Activated CD8-positive, alpha-beta memory T cell treated with anti-CD3 and anti-CD28 coated beads, Interleukin-2, amount 10 ng/mL, durations not matched to agents 7 days and 5 days (primary cell): ENCODE data around the gene KCNJ5. TPM values are rescaled to one million over a fixed set of nuclear protein-coding genes. Genes with fewer than 3 reads are reported as not detected.

Experiments
- ATAC-seq: fragments of 150-1000 bp; cut with Tn5 transposase; one replicate; pipeline ENCODE4 v1.10.0; 2021; ENCODE audit warnings: moderate library complexity
- CTCF ChIA-PET: fragments of 350-600 bp; sonication (Branson Sonifier 250); formaldehyde crosslinking; loops from one replicate; lab custom pipeline; 2021; ENCODE audit warnings: antibody characterized with exemption; lab: Charles Lee
- DNase-seq: peaks from one replicate; pipeline ENCODE4 v3.0.0-alpha.2; 2020
- H3K27ac Mint-ChIP-seq: one replicate; pipeline ENCODE4 v1.8.0; 2021; ENCODE audit warnings: mild to moderate bottlenecking, mixed read lengths
- H3K27me3 Mint-ChIP-seq: one replicate; pipeline ENCODE4 v1.8.0; 2021; ENCODE audit warnings: mixed read lengths
- H3K36me3 Mint-ChIP-seq: one replicate; pipeline ENCODE4 v1.8.0; 2021; ENCODE audit warnings: mild to moderate bottlenecking, mixed read lengths
- H3K4me1 Mint-ChIP-seq: one replicate; pipeline ENCODE4 v1.8.0; 2021; ENCODE audit warnings: mixed read lengths
- H3K4me3 Mint-ChIP-seq: one replicate; pipeline ENCODE4 v1.8.0; 2021; ENCODE audit warnings: mild to moderate bottlenecking, moderate library complexity, mixed read lengths
- H3K9me3 Mint-ChIP-seq: one replicate; pipeline ENCODE4 v1.8.0; 2022; ENCODE audit warnings: low read depth, mixed read lengths
- total RNA-seq, 2 experiments: library from RNA; stranded (reverse); gene quantifications; one replicate each; pipeline ENCODE4 v1.2.3, GENCODE V29; 2021

The KCNJ5 gene
- total RNA-seq, 2 experiments from 2014 or later: not detected

DNA sequence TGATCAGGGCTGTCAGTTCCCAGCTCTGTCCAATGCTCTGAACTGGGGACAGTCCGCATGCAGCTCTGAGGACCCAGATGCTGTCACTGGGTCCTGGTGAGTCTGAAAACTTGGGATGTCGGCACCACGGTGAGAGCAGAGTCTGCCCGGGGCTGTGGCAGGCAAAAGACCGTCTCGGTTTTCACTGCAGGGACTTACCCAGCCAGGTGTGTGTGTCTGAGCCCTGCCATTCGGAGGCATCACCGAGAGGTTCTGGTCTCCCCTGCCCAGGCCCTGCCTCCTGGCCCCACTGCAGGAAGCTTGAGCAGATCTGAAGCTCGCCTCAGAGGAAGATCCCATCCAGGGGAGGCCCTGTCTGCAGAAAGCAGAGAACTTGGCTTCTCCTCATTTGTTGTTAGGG lies 46.3 kb downstream of the KCNJ5 start:
- Mint-ChIP-seq H3K4me1 (no peaks in the 10 kb centered on the region), H3K4me3 (no peak overlapping the region), H3K27ac (no peak overlapping the region), H3K27me3 (no peaks in the 10 kb centered on the region), H3K36me3 (no peaks in the 10 kb centered on the region), H3K9me3 (no peaks in the 10 kb centered on the region)
- ATAC-seq (no peak), DNase-seq (no peak)
- CTCF ChIA-PET: no interaction called here

DNA sequence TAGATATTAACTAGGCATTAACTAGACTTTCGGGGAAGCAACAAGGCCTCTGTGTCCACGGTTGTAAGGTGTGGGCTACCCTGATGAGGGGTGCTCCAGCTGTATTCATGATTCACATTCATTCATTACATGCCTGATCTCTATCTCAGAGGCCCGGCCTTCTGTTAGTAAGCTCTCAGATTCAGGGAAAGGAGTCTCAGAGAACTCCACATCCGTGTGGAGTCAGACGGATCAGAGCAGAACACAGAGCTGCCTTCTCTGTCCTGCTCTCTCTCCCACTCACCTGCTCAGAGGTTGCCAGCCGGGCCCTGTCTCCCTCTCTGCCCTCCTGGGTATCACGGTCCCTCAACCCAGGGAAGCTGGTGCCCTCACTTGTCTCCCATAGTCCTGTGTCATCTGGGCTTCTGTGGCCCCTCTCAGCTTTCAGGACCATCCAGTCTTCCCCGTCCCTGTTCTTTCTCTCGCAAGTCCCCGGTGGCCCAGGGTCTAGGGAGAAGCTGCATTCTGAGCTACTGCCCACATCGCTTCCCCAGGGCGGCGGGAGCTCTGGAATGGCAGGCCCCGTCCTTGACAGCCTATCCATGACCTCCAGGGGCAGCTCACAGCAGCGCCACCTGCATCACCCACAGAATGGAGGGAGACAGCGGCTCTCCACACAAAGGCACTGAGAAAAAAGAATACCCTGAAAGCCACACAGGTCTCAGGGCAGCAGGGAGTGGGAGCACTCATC lies 47.2 kb downstream of the KCNJ5 start:
- Mint-ChIP-seq H3K27ac (no peak overlapping the region), H3K4me3 (no peak overlapping the region), H3K27me3 (no peaks in the 10 kb centered on the region), H3K9me3 (no peaks in the 10 kb centered on the region), H3K4me1 (no peaks in the 10 kb centered on the region), H3K36me3 (no peaks in the 10 kb centered on the region)
- CTCF ChIA-PET: interaction anchor here (0.6 kb wide), 1 partner anchor 77 kb away, joined by 3 read pairs; no protein-coding TSS in a partner anchor
- DNase-seq (no peak), ATAC-seq (no peak)

DNA sequence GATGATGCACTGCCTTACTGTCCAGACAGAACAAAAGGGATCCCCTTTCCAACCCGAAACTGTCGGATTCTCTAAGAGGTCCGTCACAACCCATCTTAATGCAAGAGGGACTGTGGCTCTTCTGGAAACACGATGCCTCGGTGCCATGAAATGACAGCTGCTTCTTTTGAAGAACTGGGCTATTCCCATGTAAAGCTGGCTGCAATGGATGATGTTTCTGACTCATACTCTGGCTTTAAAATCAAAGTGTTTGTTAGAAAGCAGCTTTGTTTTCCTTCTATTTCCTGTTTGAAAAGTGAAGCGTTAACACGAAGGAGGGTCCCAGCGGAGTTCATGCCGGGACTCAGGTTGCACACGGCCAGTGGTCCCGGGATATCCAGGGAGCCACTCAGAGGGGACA lies 48.4 kb downstream of the KCNJ5 start:
- Mint-ChIP-seq H3K36me3 (no peaks in the 10 kb centered on the region), H3K9me3 (no peaks in the 10 kb centered on the region), H3K27ac (no peak overlapping the region), H3K4me1 (no peaks in the 10 kb centered on the region), H3K27me3 (peaks cover 8% of the 10 kb centered on the region), H3K4me3 (no peak overlapping the region)
- DNase-seq: no peak
- CTCF ChIA-PET: no interaction called here
- no peak for ATAC-seq

DNA sequence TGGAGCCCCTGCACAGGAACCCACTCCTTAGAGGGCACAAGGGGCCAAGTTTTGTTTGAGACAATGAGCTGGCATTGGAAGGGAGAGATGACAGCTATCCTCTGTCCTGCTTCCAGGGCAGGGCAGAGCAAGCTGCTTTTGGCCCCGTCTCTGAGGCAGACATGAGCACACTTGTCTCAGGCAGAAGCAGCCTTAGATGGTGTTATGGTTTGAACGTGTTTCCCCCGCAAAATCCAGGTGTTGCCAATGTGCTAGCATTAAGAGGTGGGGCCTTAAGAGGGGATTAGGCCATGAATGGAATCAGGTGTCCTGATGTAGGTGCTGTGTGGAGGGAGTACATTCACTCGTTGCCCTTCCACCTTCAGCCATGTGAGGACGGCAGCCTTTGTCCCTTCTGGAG lies 49.0 kb downstream of the KCNJ5 start:
- H3K4me3 Mint-ChIP-seq: no peak overlapping the region
- H3K27ac Mint-ChIP-seq: no peak overlapping the region
- ATAC-seq: no peak
- H3K36me3 Mint-ChIP-seq: no peaks in the 10 kb centered on the region
- CTCF ChIA-PET: no interaction called here
- peaks cover 9% of the 10 kb centered on the region for H3K27me3 Mint-ChIP-seq
- no peak for DNase-seq
- no peaks in the 10 kb centered on the region for H3K4me1 Mint-ChIP-seq
- no peaks in the 10 kb centered on the region for H3K9me3 Mint-ChIP-seq

DNA sequence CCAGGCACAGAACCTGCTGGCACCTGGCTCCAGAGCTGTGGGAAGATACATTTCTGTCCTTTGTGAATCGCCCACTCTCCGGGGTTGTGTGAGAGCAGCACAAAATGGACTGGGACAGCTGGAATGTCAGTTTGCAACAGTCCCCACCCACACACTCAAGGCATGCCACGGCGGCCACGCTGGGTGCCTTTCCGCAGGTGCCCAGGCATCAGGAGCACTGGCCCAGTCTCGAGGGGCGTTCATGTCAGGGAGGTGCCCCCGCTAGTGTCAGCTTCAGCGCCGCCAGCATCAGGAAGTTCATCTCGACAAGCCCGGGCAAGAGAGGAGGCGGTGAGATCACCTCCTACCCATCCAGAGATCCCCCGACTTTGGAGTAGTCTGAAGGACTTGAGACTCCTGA lies 49.4 kb downstream of the KCNJ5 start:
- CTCF ChIA-PET: no interaction called here

DNA sequence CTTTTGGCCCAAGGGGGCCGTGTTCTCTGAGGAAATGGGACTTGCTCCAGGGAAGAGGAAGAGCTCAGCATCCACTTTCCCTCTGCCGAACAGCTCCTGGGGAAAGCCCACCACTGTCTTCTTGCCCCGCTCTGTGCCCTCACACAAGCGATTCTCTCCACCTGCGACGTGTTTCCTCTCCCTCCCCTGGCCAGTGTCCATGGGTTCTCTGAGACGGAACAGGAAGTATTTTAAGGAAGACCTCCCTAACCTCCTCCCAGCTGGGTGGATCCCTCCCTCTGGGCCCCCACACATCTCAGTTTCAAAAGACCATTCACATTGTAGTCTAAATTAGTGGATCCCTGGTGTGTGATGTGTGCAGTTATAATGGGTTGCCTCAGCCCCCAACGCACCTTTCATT lies 50.0 kb downstream of the KCNJ5 start:
- peaks cover 12% of the 10 kb centered on the region for H3K27me3 Mint-ChIP-seq
- no peak overlapping the region for H3K4me3 Mint-ChIP-seq
- DNase-seq: no peak
- CTCF ChIA-PET: no interaction called here
- no peaks in the 10 kb centered on the region for H3K4me1 Mint-ChIP-seq
- H3K9me3 Mint-ChIP-seq: no peaks in the 10 kb centered on the region
- no peak overlapping the region for H3K27ac Mint-ChIP-seq
- no peak for ATAC-seq
- no peaks in the 10 kb centered on the region for H3K36me3 Mint-ChIP-seq

More for the DNA sequence above, 49.4 kb downstream of the KCNJ5 start:
- DNase-seq (no peak), ATAC-seq (no peak)
- no peaks in the 10 kb centered on the region for H3K4me1 Mint-ChIP-seq
- H3K36me3 Mint-ChIP-seq: no peaks in the 10 kb centered on the region
- no peaks in the 10 kb centered on the region for H3K9me3 Mint-ChIP-seq
- peaks cover 11% of the 10 kb centered on the region for H3K27me3 Mint-ChIP-seq
- H3K4me3 Mint-ChIP-seq: no peak overlapping the region
- H3K27ac Mint-ChIP-seq: no peak overlapping the region

DNA sequence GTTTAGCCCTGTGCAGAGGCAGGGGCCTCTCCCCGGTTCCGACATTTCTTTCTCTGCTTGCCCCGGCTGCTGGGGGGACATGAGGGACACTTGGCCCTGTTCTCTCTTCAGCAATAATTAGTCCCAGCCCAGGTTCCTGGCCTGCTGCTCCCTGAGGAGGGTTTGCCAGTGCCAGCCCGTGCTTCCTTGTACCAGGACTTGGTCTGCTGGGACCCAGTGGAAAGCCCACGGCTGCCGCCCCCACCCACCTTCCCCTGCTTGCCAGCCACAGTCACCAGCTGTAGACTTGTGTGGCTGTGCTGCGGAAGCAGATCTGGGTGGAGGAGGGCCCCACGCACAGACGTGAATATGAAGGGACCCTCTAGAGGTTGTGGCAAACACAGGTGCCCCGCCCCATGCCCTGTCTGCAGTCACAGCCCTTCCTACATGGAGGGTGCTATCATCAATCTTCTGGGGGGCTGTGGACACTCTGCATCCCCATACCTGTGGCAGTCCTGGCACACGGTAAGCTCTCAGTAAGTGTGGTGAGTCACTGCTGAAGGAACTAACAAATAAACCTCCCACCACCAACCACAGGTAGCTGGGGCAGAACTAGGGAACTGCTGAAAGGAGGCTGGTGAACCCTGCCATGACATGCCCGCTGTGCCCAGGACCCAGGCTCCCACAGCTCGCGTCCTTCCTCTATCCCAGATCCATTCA lies 50.6 kb downstream of the KCNJ5 start:
- CTCF ChIA-PET: interaction anchor here (0.6 kb wide), 1 partner anchor 1288 kb away, joined by 4 read pairs; no protein-coding TSS in a partner anchor
- ATAC-seq: no peak
- H3K27me3 Mint-ChIP-seq: peaks cover 12% of the 10 kb centered on the region
- H3K27ac Mint-ChIP-seq: no peak overlapping the region
- H3K4me3 Mint-ChIP-seq: no peak overlapping the region
- no peak for DNase-seq
- no peaks in the 10 kb centered on the region for H3K36me3 Mint-ChIP-seq
- H3K4me1 Mint-ChIP-seq: no peaks in the 10 kb centered on the region
- no peaks in the 10 kb centered on the region for H3K9me3 Mint-ChIP-seq

DNA sequence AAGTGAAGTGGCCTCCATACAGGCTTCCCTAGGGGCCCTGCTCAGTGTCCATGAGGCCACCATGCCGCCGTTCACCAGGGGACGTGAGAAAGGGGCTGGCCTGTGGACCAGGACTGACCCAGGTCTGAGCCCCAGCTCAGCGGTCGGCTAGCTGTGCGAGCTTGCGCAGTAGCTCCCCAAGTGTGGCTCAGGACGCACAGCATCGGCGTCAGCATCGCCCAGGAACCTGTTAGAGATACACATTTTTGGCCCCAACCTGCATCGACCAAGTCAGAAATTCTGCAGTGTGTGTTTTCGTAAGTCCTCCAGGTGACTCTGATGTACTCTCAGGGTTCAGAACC lies 51.1 kb downstream of the KCNJ5 start:
- no peak overlapping the region for H3K27ac Mint-ChIP-seq
- ATAC-seq: no peak
- DNase-seq: no peak
- CTCF ChIA-PET: interaction anchor here (0.6 kb wide), 1 partner anchor 1288 kb away, joined by 4 read pairs; no protein-coding TSS in a partner anchor
- H3K9me3 Mint-ChIP-seq: no peaks in the 10 kb centered on the region
- no peaks in the 10 kb centered on the region for H3K36me3 Mint-ChIP-seq
- no peaks in the 10 kb centered on the region for H3K4me1 Mint-ChIP-seq
- no peak overlapping the region for H3K4me3 Mint-ChIP-seq
- peaks cover 12% of the 10 kb centered on the region for H3K27me3 Mint-ChIP-seq

DNA sequence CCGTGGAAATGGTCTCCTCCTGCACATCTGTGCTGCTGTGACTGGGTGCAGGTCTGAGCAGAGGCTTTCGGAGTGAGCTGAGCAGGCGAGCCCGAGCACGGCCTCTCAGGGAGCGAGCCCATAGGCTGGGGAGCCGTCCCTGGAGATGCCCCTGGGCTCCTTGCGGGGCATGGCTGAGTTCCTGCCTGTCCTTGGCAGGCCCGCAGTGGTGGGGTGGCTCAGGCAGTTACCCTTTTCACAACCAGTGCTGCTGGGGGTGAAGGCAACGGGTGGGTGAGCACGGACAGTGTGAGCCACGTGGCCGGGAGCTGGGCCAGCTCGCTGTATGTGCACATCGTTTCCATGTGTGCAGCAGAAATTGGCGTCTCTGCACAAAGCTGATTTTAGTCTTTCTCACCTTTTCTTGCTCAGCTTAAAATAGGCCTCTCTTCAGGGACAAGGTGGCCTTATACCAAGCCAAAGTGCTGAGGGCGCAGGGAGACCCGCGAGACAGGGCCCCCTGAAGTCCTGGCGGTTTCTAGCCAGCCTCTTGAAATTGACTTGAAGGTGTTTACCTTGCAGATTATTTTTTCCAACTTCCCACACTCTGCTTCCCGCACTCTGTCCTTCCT lies 51.8 kb downstream of the KCNJ5 start, which contains the start of gene TP53AIP1:
Gene TP53AIP1 (minus strand): TSS at position 55 of the 611 bp plus-strand sequence. CDS start 5,053 bp downstream, outside the sequence.
- H3K36me3 Mint-ChIP-seq: no peaks in the 10 kb centered on the region
- no peak within 1 kb of the TSS for H3K4me3 Mint-ChIP-seq
- no peak within 1 kb of the TSS for H3K27ac Mint-ChIP-seq
- no peaks in the 10 kb centered on the region for H3K4me1 Mint-ChIP-seq
- no peak for DNase-seq
- peaks cover 15% of the 10 kb centered on the region for H3K27me3 Mint-ChIP-seq
- CTCF ChIA-PET: interaction anchor here (2.0 kb wide), 1 partner anchor 13 kb away, joined by 5 read pairs; no protein-coding TSS in a partner anchor
- no peaks in the 10 kb centered on the region for H3K9me3 Mint-ChIP-seq
- no peak for ATAC-seq

DNA sequence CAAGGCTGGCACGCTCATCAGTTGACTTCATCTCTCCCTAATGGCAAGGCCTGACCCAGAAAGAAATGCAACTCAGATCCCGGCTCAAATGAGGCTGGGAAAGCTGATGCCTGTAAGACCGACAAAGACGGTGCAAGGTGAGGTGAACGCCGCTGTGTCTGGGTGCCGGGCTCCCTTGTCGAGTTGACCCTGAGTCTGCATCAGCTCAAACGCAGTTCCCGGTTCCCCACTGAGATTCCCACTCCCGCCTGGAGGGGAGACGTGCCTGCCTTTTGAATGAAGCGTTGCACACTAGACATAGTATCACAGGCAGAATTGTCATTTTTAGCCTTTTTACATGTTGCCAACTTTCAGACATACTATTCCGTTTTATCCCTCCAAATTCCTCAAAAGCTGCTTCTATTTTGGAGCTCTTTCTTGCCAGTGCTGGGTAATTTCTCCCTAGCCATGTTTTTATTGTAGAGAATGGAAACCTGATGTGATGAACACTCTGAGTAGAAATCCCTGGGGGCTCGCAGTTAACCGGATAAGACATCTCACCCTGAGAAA lies 52.3 kb downstream of the KCNJ5 start:
- Mint-ChIP-seq H3K36me3 (no peaks in the 10 kb centered on the region), H3K27me3 (peaks cover 18% of the 10 kb centered on the region), H3K4me3 (no peak overlapping the region), H3K9me3 (no peaks in the 10 kb centered on the region), H3K4me1 (no peaks in the 10 kb centered on the region), H3K27ac (no peak overlapping the region)
- no peak for ATAC-seq
- no peak for DNase-seq
- CTCF ChIA-PET: interaction anchor here (2.0 kb wide), 1 partner anchor 13 kb away, joined by 5 read pairs; no protein-coding TSS in a partner anchor

DNA sequence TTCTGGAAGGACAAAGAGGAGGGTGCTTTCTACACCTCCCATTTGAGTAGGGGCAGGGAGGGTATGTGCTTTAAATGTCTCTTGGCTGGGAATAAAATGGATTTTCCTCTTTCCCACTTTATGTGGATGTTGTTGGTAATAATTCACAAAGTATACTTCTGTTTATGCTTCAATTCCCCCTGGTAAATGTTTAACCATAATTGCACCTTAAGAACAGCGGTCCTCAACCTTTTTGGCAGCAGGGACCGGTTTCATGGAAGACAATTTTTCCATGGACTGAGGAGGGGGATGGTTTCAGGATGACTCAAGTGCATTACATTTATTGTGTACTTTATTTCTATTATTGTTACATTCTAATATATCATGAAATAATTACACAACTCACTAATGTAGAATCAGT lies 55.5 kb downstream of the KCNJ5 start:
- Mint-ChIP-seq H3K27ac (no peak overlapping the region), H3K4me1 (no peaks in the 10 kb centered on the region), H3K9me3 (no peaks in the 10 kb centered on the region), H3K27me3 (peaks cover 29% of the 10 kb centered on the region), H3K4me3 (no peak overlapping the region), H3K36me3 (no peaks in the 10 kb centered on the region)
- CTCF ChIA-PET: interaction anchor here (1.8 to 3.8 kb wide), 2 partner anchors 10 to 62 kb away, joined by 6 to 23 read pairs; no protein-coding TSS in a partner anchor
- ATAC-seq (no peak), DNase-seq (no peak)

DNA sequence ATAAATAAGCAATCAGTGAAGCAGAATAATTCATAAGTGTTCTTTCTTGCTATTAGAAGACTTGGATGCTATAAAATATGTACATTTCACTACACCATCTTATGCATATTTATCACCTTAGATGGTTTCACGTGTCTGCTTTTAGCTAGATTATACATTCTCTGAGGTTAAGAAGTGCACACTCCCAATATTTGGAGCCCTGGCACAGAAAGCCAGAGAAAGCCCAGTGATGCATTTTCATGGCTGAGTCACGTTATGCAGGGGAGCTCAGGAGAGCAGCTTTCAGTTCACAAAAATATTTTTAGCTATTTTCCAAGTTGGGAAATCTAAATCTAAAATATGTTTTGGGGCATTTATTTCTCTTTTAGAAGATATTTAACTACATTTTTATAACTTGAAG lies 56.6 kb downstream of the KCNJ5 start:
- no peaks in the 10 kb centered on the region for H3K9me3 Mint-ChIP-seq
- no peak overlapping the region for H3K4me3 Mint-ChIP-seq
- no peaks in the 10 kb centered on the region for H3K36me3 Mint-ChIP-seq
- DNase-seq: no peak
- H3K27ac Mint-ChIP-seq: no peak overlapping the region
- ATAC-seq: no peak
- H3K4me1 Mint-ChIP-seq: no peaks in the 10 kb centered on the region
- CTCF ChIA-PET: interaction anchor here (1.3 to 3.8 kb wide), 3 partner anchors 12 to 66 kb away, joined by 4 to 23 read pairs (median 4); no protein-coding TSS in a partner anchor
- H3K27me3 Mint-ChIP-seq: peaks cover 31% of the 10 kb centered on the region

DNA sequence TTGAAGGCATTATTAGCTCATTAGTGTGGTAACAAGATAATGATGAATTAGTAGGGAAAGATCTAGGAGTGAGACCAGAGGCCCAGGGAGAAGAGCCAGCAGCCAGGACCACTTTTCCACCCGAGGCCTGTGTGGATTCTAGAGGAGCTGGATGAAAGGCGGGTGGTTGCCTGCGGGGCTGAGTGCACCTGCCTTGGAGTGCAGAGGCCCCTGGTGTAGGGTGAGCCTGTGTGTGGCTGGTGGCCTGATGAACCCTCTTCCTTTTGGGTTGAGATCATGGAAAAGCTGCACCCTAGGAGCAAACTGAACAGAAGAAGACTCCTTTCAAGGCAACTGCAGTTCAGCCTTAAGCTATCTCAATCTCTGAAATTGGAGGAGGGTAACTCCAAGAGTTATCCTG lies 57.4 kb downstream of the KCNJ5 start:
- no peak overlapping the region for H3K27ac Mint-ChIP-seq
- ATAC-seq: no peak
- no peaks in the 10 kb centered on the region for H3K4me1 Mint-ChIP-seq
- CTCF ChIA-PET: interaction anchor here (0.7 to 3.8 kb wide), 7 partner anchors 8 to 66 kb away, joined by 3 to 23 read pairs (median 4); no protein-coding TSS in a partner anchor
- no peaks in the 10 kb centered on the region for H3K36me3 Mint-ChIP-seq
- no peak overlapping the region for H3K4me3 Mint-ChIP-seq
- H3K9me3 Mint-ChIP-seq: no peaks in the 10 kb centered on the region
- no peak for DNase-seq
- peaks cover 37% of the 10 kb centered on the region for H3K27me3 Mint-ChIP-seq
